Activated T-helper 9 cell treated with anti-CD3 and anti-CD28 coated beads, Interleukin-2, amount 50 U/mL, for 16 hours (primary cell): ENCODE results near the gene CKMT2.

Experiments
- DNase-seq: peaks from one replicate; pipeline ENCODE4 v3.0.0-alpha.2; 2020; ENCODE audit warnings: low read depth

The CKMT2 gene

GRCh38 chr5:81233080-81233634, at the start of gene CKMT2:
CKMT2 (plus strand) TSS chr5:81233322; CDS start chr5:81251133, 17,811 bp downstream.
- DNase-seq = no peak

- DNase-seq = no peak
Observed at GRCh38 chr5:81183811-81184748, 49.0 kb upstream of the CKMT2 start.

- no peak for DNase-seq
Observed at GRCh38 chr5:81184749-81185110, 48.4 kb upstream of the CKMT2 start.

GRCh38 chr5:81187885-81188284, 45.2 kb upstream of the CKMT2 start:
- DNase-seq = no peak

- no peak for DNase-seq
Observed at GRCh38 chr5:81188962-81189361, 44.2 kb upstream of the CKMT2 start.

- no peak for DNase-seq
Observed at GRCh38 chr5:81189875-81190498, 43.1 kb upstream of the CKMT2 start.

GRCh38 chr5:81191726-81192372, 41.3 kb upstream of the CKMT2 start:
- DNase-seq = no peak

GRCh38 chr5:81192373-81192750, 40.8 kb upstream of the CKMT2 start:
- DNase-seq = no peak

GRCh38 chr5:81194633-81195334, 38.3 kb upstream of the CKMT2 start:
- peak; percentile 68 for DNase-seq

- no peak for DNase-seq
Observed at GRCh38 chr5:81195335-81195929, 37.7 kb upstream of the CKMT2 start.

GRCh38 chr5:81202655-81203054, 30.5 kb upstream of the CKMT2 start:
- no peak for DNase-seq

- DNase-seq = no peak
Observed at GRCh38 chr5:81203729-81204128, 29.4 kb upstream of the CKMT2 start.

- DNase-seq = no peak
Observed at GRCh38 chr5:81204205-81204604, 28.9 kb upstream of the CKMT2 start.

- DNase-seq = no peak
Observed at GRCh38 chr5:81205058-81205457, 28.1 kb upstream of the CKMT2 start.

GRCh38 chr5:81207009-81207408, 26.1 kb upstream of the CKMT2 start:
- DNase-seq = no peak

- DNase-seq = no peak
Observed at GRCh38 chr5:81208904-81209303, 24.2 kb upstream of the CKMT2 start.

GRCh38 chr5:81209386-81209785, 23.7 kb upstream of the CKMT2 start:
- no peak for DNase-seq

GRCh38 chr5:81209869-81210493, 23.1 kb upstream of the CKMT2 start:
- DNase-seq = no peak

- no peak for DNase-seq
Observed at GRCh38 chr5:81212211-81212751, 20.8 kb upstream of the CKMT2 start.

GRCh38 chr5:81213070-81213469, 20.1 kb upstream of the CKMT2 start:
- no peak for DNase-seq

GRCh38 chr5:81214848-81215247, 18.3 kb upstream of the CKMT2 start:
- DNase-seq = no peak
